Smooth muscle cell (in vitro differentiated cells): ENCODE data around the gene PRMT9. TPM values are rescaled to one million over a fixed set of nuclear protein-coding genes. Genes with fewer than 3 reads are reported as not detected.

Experiments
- DNase-seq: peaks from one replicate; lab custom pipeline; 2025; ENCODE audit not compliant: unreplicated experiment; lab: John Stamatoyannopoulos, UW
- H2AFZ ChIP-seq: fragments of 200-600 bp; sonication (generic); 2 replicates; pipeline ENCODE4 v1.6.0; 2016; ENCODE audit warnings: antibody characterized with exemption, low read depth, mild to moderate bottlenecking
- H3F3A ChIP-seq: fragments of 200-600 bp; sonication (generic); 2 replicates; pipeline ENCODE4 v1.6.0; 2017; ENCODE audit warnings: antibody characterized with exemption, low read depth
- H3K27ac ChIP-seq: fragments of 200-600 bp; sonication (generic); 2 replicates; pipeline ENCODE4 v1.5.1; 2016; ENCODE audit warnings: low read depth, mild to moderate bottlenecking
- H3K27me3 ChIP-seq: fragments of 200-600 bp; sonication (generic); 2 replicates; pipeline ENCODE4 v1.6.1; 2016; ENCODE audit warnings: low read depth, mild to moderate bottlenecking
- H3K36me3 ChIP-seq: fragments of 200-600 bp; sonication (generic); 2 replicates; pipeline ENCODE4 v1.5.1; 2016; ENCODE audit warnings: low read depth
- H3K4me1 ChIP-seq: fragments of 200-600 bp; sonication (generic); 2 replicates; pipeline ENCODE4 v1.5.1; 2016; ENCODE audit warnings: low read depth
- H3K4me2 ChIP-seq: fragments of 200-600 bp; sonication (generic); 2 replicates; pipeline ENCODE4 v1.6.0; 2016; ENCODE audit warnings: mild to moderate bottlenecking
- H3K4me3 ChIP-seq: fragments of 200-600 bp; sonication (generic); 2 replicates; pipeline ENCODE4 v1.5.1; 2016; ENCODE audit warnings: mild to moderate bottlenecking
- H3K79me2 ChIP-seq: fragments of 200-600 bp; sonication (generic); 2 replicates; pipeline ENCODE4 v1.6.0; 2016; ENCODE audit warnings: low read depth, mild to moderate bottlenecking
- H3K9ac ChIP-seq: fragments of 200-600 bp; sonication (generic); 2 replicates; pipeline ENCODE4 v1.6.0; 2016; ENCODE audit warnings: low read depth
- H3K9me3 ChIP-seq: fragments of 200-600 bp; sonication (generic); replicated peaks from 2 replicates; pipeline ENCODE4 v1.5.1; 2016; ENCODE audit warnings: low read depth
- H4K20me1 ChIP-seq: fragments of 200-600 bp; sonication (generic); 2 replicates; pipeline ENCODE4 v1.6.0; 2016; ENCODE audit warnings: low read depth
- CTCF ChIP-seq: fragments of 200-600 bp; sonication (generic); IDR thresholded peaks from 2 replicates; pipeline ENCODE4 v1.5.1; 2017; ENCODE audit warnings: borderline replicate concordance, mild to moderate bottlenecking, antibody characterized with exemption; ENCODE audit not compliant: insufficient read depth, poor library complexity, severe bottlenecking
- WGBS: methylation state at CpG from one replicate; pipeline ENCODE4 v1.1.7; 2016; ENCODE audit warnings: low lambda C conversion rate; 5-methylcytosine and 5-hydroxymethylcytosine counted together
- polyA plus RNA-seq: library from polyadenylated mRNA; unstranded; fragments of >200 nt; fragmentation: Nextera tagmentation; extraction: Ambion mirVana; gene quantifications from 2 replicates; pipeline ENCODE4 v1.2.1, GENCODE V29; 2016
- total RNA-seq: library from RNA; depleted of rRNA; stranded (reverse); fragments of >200 nt; gene quantifications from 2 replicates; pipeline ENCODE4 v1.2.3, GENCODE V29; 2014

The PRMT9 gene
- total and polyA plus RNA-seq, 2 experiments from 2014 or later = 5.5 to 6.4 TPM

- no peaks in the 10 kb centered on the region for H3K79me2 ChIP-seq
- H4K20me1 ChIP-seq = no peaks in the 10 kb centered on the region
- DNase-seq = no peak
- H3F3A ChIP-seq = no peaks in the 10 kb centered on the region
- no peak overlapping the region for H3K4me2 ChIP-seq
- H3K4me1 ChIP-seq = no peaks in the 10 kb centered on the region
- H2AFZ ChIP-seq = no peak overlapping the region
- H3K27ac ChIP-seq = no peak overlapping the region
- 97% methylated on average over 4 of the region's 4 CpGs for WGBS
- no peaks in the 10 kb centered on the region for H3K36me3 ChIP-seq
- TF ChIP-seq CTCF = no peak
- H3K9me3 ChIP-seq = no peaks in the 10 kb centered on the region
- no peaks in the 10 kb centered on the region for H3K27me3 ChIP-seq
- no peak overlapping the region for H3K4me3 ChIP-seq
- no peak overlapping the region for H3K9ac ChIP-seq
Observed at GRCh38 chr4:147658501-147658900, 25.5 kb downstream of the PRMT9 start.

- no peak overlapping the region for H2AFZ ChIP-seq
- H3K36me3 ChIP-seq = no peaks in the 10 kb centered on the region
- H3K27me3 ChIP-seq = no peaks in the 10 kb centered on the region
- no peak overlapping the region for H3K4me3 ChIP-seq
- H3K4me1 ChIP-seq = no peaks in the 10 kb centered on the region
- WGBS = 97% methylated on average over 2 of the region's 2 CpGs
- no peaks in the 10 kb centered on the region for H3F3A ChIP-seq
- H3K27ac ChIP-seq = no peak overlapping the region
- no peaks in the 10 kb centered on the region for H3K9me3 ChIP-seq
- no peak for TF ChIP-seq CTCF
- H3K9ac ChIP-seq = no peak overlapping the region
- DNase-seq = no peak
- no peak overlapping the region for H3K4me2 ChIP-seq
- peaks cover 8% of the 10 kb centered on the region for H3K79me2 ChIP-seq
- H4K20me1 ChIP-seq = no peaks in the 10 kb centered on the region
Observed at GRCh38 chr4:147655639-147656038, 28.3 kb downstream of the PRMT9 start.

GRCh38 chr4:147651563-147651962, 32.4 kb downstream of the PRMT9 start:
- H3K27me3 ChIP-seq = no peaks in the 10 kb centered on the region
- no peak overlapping the region for H3K9ac ChIP-seq
- H3K4me2 ChIP-seq = no peak overlapping the region
- no peak for DNase-seq
- H2AFZ ChIP-seq = no peak overlapping the region
- H3K9me3 ChIP-seq = no peaks in the 10 kb centered on the region
- H3K4me1 ChIP-seq = no peaks in the 10 kb centered on the region
- WGBS = 100% methylated on average over 1 of the region's 1 CpG
- H3K79me2 ChIP-seq = peaks cover 12% of the 10 kb centered on the region
- H3F3A ChIP-seq = no peaks in the 10 kb centered on the region
- no peak overlapping the region for H3K4me3 ChIP-seq
- no peaks in the 10 kb centered on the region for H3K36me3 ChIP-seq
- H4K20me1 ChIP-seq = peaks cover 4% of the 10 kb centered on the region
- H3K27ac ChIP-seq = no peak overlapping the region
- no peak for TF ChIP-seq CTCF

- H3K79me2 ChIP-seq = peaks cover 12% of the 10 kb centered on the region
- H3K27ac ChIP-seq = no peak overlapping the region
- no peaks in the 10 kb centered on the region for H3K36me3 ChIP-seq
- no peak overlapping the region for H3K4me3 ChIP-seq
- no peaks in the 10 kb centered on the region for H3F3A ChIP-seq
- H3K4me2 ChIP-seq = no peak overlapping the region
- H4K20me1 ChIP-seq = peaks cover 4% of the 10 kb centered on the region
- no peak overlapping the region for H2AFZ ChIP-seq
- DNase-seq = no peak
- H3K9ac ChIP-seq = no peak overlapping the region
- H3K9me3 ChIP-seq = no peaks in the 10 kb centered on the region
- H3K27me3 ChIP-seq = no peaks in the 10 kb centered on the region
- TF ChIP-seq CTCF = no peak
- H3K4me1 ChIP-seq = no peaks in the 10 kb centered on the region
Observed at GRCh38 chr4:147648656-147649055, 35.3 kb downstream of the PRMT9 start.
